ENCODE data around the gene METTL17.

Gene METTL17

GRCh38 chr14:21043387-21043973 is 53.7 kb downstream of the METTL17 start:
- no peak for DNase-seq (ENCODE audit: low read depth)

- DNase-seq (ENCODE audit: low read depth), result peak; percentile 8
These were observed 54.3 kb downstream of the METTL17 start for GRCh38 chr14:21043974-21044618.
